Measurements from ENCODE around the gene RAD21L1.

Gene RAD21L1
- total RNA-seq, result 0 reads per million in 4 experiments

DNA sequence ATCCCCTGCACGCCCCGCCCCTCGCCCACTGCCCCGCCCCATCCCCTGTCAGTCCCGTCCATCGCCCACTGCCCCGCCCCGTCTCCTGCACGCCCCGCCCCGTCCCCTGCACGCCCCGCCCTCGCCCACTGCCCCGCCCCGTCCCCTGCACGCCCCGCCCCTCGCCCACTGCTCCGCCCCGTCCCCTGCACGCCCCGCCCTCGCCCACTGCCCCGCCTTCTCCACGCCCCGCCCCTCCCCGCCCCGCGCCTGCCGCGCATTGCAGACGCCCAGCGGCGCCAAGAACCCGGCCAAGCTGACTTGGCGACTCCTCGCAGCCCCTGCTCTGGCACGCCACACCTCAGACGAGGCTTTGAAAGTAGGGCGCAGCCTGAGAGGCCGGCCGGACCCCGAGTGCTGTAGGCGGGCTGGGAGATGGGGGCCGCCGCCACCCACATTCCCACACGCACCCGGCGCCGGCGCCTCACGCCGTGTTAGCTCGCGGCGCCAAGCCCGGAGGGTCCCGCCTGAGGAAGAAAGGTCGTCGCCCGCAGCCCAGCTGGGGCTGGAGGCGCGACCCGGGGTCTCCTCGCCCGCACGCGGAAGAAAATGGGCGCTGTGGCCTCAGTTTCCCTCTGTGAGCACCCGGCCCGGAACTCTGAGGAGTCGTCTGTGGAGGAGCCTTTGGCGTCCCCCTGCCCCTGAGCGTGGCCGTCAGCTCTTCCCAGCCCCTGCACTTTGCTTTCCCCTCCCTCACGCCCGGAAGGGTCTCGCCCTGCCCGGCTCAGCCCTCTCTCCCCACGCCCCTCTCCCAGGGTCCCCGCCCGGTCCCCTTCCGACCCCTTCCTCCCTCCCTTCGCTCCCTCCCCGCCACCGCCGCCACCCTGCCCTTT, at the start of gene RAD21L1:
Gene RAD21L1 (plus strand): TSS at position 262 of the 872 bp plus-strand sequence. CDS start 2,410 bp downstream, outside the sequence.
- peak; percentile 81 for DNase-seq

DNA sequence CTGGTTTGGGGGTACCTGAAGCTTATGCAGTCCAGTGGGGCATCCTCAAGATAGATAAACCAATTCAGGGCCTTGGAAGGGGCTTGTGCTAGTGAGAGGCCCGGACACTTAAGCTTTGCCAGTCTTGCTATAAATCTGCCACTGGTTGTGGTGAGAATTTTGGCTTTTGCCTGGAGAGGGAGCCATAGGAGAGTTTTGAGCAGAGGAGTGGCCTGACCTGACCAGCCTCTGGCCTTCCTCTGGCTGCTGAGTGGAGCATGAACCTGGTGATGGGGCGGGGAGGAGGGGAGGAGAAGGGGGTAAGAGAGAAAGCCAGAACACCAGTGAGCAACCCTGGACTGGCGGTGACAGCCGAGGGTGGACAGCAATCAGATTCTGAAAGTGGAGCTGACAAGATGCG, 48.2 kb upstream of the RAD21L1 start:
- DNase-seq, result no peak

DNA sequence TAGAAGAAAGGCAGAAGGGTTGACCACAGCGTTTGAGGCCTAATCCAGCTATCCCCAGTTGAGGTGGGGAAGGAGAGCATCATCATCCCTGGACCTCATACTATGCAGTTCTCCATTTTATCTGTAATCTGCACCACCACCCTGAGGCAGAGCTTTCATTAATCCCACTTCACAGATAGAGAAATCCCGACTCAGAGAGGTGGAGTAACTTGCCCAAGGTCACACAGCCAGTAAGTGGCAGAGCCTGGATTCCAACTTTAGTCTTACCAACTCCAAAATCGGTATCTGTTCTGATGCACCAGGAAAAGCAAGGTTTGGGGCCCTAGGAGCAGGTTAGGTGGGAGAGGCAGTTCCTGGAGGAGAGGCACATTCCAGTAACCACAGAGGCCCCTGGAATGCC, 47.7 kb upstream of the RAD21L1 start:
- no peak for DNase-seq

DNA sequence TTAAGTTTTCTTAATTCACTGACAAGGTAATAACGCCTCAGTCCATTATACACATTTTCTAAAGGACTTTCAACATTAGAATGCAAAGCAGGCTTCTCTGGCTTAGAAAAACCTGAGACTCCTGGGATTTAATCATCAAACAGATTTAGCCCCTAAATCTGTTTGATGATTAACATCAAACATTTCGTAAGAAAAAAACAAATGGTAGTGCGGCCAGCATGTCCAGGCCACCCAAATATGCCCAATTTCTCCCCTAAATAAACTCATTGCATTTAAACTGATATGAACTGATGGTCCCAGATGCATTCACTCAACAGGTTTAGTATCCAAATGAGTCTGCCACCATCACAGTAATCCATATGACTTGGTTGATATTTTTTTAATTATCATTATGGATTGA, 47.2 kb upstream of the RAD21L1 start:
- no peak for DNase-seq

DNA sequence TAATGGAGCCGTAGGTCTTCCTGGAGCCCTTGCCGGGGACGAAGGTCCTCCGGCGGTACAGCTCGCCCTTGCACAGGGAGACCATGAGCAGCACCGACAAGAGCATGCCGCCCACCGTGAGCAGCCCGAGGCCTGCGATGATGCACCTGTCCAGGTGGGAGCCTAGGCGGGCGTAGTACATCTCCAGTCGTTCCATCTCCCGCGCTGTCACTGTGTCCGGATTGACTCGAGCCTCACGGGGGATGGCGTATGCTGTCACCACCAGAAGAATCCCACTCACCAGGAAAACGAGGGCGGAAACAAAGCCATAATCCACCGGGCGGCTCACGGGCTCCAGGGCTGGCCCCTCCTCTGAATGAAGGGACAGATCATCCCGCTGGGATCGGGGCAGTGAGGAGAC, 44.9 kb upstream of the RAD21L1 start:
- DNase-seq, result no peak

DNA sequence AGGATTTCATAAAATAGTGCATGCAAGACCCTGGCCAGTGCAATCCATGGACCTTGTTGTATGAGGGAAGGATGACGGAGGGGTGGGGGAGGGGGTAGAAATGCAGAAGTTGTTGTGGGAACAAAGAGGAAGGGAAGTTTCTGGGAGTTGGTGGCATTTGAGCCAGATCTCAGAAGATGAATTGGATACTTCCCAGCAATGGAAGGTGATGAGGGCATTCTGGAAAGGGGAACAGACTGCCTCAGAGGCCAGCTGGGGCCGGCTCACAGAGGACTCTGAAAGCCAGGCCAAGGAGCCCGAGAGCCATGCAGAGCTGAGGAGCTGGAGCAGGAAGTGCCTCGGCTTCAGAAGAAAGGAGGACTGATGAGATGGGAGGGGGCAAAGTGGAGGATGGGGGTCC, 43.7 kb upstream of the RAD21L1 start:
- no peak for DNase-seq

DNA sequence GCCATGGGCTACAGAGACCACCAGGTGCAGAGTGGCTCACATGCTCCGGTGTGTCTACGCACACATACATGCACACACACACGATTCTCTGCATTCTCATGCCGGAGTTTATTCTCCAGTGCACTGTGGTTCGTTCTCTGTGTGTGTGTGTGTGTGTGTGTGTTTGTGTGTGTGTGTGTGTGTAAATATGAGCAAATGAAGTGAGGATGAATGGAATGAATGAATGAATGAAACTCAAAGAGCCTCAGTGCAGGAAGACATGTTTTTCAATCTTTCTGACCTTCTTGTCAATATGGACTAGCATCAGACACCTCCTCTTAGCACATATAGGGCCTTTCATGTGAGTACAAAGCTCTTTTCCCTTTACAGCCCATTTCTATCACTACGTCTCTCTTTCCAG, 42.7 kb upstream of the RAD21L1 start:
- DNase-seq, result no peak

DNA sequence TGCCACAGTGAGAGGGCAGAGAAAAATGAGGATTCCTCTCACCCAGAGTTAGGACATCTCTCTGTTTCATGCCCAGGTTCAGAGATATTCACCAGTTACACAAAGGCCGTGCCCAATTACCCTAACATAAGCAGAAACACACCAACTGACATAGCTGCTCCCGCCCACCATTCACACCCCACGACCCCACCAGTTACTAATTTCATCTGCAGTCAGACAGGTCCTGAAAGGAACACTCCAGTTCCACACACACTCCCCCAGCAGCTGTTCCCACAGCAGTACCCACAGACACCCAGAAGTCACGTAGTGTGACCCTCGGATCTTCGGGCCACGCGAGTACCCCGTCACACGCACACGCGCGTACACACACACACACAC, 41.6 kb upstream of the RAD21L1 start:
- no peak for DNase-seq

DNA sequence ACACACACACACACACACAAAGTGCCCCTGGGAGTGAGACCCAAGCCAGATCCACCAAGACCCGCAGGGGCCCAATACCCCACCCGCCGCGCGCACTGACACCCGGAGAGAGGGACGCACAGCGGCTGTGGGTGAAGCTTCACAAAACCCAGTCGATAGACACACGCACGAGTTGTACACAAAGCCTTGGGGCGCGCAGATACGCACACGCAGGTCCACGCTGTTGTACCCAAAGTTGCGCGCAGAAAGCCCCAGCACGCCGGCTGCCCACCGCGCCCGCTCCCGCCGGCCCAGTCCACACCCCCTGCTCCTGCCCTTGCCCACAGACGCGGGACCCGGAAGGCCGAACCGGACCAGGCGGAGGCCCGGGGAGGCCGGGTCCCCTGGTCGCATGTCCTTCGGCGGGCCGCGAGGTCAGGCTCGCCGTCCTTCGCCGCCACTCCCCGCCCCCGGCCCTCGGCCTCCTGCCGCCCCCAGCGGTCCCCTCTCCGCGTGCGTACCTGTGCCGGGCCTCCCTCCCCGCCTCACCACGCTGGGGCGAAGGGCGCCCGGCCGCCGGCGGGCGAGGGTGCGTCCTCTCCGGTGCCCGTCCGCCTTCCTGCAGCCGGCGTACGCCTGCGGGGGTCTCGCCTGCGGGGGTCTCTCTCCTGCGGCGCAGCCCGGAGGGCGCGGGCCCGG, 41.1 kb upstream of the RAD21L1 start, which contains the start of gene TMEM74B:
Gene TMEM74B (minus strand): TSS at position 344 of the 678 bp plus-strand sequence. CDS start 1,180 bp downstream, outside the sequence.
- no peak for DNase-seq

DNA sequence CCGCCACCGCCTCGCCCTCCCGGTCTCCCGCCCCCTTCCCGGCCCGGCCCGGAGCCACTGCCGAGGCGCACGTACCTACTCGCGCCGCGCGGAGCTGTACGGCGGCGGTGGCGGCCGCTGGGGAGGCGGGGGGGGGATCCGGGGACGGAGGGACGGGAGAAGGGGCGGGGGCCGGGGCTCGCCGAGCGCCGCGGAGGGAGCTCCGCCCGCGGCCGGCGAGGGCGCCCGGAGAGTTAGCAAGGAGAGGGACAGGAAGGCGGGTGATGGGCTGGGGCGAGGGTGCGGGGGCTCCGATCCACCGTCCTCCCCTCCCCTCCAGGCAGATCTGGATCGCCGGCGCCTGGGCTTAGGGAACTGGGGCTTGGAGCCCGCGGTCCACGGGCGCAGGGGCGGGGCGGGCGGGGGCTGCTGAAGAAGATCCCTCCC, 40.5 kb upstream of the RAD21L1 start:
- DNase-seq, result no peak

DNA sequence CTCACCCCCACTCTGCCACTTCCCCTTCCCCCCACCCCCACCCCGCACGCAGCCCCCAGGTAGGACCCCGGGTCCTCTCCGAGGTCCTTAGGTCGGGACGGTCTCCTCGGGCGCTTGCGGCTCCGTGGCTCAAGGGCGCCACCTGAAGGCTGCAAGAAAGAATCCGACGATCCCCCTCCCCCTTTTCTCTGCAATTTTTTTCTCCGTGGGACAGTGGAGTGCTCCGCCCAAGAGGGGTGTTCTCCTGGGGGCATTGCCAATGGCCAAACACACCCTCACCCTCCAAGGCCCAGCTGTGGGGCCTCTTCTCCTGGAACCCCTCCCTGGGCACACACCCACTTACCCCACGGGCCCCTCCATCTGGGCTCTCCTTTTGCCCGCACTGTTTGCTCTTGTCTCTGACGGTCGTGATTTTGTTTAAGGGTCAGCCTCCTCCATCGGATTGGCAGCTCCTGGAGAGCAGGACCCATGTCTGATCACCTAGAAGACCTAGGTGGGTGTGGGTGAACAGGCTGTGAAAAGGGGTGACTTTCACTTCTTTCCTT, 40.0 kb upstream of the RAD21L1 start:
- peak; percentile 7 for DNase-seq

DNA sequence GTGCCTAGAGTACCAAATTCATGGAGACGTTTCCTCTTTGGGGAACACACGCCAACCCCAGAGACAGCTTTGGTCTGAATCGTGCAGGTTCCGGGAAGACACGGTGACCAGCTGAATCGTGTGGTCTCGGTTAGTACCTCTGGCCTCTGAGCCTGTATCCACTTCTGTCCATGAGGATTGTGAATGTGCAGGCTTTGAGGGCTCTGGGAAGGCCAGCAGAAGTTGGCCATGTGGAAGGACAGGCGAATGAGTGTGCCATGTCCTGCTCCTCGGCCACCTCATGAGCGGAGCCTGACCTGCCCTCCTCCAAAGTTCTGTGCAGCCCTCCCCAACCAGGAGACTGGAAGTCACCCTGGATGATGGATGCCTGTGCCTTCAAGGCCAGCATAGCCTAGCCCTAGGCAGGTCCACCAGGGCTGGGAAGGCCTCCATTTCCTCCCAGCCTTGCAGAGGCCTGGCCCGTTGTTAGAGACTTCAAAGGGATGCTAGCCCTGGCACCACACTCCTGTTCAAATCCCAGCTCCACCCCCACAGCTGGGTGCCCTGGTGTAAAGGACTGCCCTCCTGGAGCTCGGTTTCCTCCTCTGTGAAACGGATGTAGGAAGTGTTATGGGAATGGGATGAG, 39.4 kb upstream of the RAD21L1 start:
- no peak for DNase-seq

DNA sequence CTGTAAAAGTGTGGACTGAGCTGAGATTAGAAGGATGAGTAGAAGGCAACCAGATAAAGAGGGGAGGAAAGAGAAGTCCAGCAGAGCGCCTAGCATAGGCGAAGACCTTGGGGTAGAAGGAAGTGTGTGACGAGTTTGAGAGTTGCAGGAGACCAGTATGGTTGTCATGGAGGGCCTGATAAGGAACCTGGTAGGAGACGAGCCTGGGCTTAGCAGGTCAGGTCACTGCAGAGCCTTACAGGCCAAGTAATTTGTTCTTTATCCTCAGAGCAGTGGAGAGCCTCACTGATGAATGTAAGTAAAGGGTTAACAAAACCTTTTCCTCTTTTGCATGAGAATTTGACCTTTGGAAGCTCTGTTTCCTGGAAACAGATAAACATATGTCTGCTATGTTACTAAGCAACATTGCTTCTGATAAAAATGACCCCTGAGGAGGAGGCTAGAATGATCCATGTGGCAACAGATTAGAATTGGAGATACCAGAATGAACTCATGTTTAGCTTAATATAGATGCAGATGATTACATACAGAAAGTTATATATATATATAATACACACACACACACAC, 38.2 kb upstream of the RAD21L1 start:
- no peak for DNase-seq

DNA sequence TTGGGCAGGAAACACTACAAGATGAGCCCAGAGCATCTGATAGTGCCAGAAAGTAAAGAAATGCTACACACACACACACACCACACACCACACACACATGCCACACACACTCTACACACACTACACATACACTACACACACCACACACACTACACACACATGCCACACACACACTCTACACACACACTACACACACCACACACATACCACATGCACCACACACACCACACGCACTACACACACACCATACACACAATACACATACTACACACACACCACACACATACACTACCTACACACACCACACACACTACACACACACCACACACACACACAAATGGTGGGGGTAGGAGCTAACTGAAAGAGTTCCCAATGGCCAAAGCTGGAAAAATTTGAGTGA, 37.5 kb upstream of the RAD21L1 start:
- DNase-seq, result no peak

DNA sequence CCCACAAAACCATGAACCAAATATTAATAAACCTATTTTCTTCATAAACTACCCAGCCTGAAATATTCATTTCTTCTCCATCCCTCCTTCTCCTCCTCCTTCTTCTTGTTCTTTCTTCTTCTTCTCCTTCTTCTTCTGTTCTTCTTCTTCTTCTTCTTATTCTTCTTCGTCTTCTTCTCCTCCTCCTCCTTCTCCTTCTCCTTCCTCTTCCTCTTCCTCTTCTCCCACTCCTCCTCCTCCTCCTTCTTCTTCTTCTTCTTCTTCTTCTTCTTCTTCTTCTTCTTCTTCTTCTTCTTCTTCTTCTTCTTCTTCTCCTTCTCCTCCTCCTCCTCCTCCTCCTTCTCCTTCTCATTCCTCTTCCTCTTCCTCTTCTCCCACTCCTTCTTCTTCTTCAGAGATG, 36.0 kb upstream of the RAD21L1 start:
- DNase-seq, result no peak

DNA sequence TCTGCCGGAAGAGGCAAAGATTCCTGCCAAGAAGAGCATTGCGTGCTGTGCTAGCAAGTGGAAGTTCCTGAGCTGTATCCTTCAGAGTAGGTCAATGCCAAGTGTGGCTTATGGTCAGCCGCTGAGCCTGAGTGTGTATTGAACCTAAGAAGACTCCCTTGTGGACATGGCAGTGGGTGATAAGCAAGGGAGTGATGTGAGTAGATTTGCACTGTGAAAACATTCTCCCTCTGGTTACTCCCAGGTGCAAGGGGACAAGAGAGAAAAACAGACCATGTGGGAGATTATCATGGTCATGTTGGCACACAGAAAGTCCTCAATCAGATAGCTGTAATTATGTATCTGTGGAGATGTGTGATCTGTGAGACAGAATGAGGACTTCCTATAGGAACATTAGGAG, 35.0 kb upstream of the RAD21L1 start:
- DNase-seq, result no peak

DNA sequence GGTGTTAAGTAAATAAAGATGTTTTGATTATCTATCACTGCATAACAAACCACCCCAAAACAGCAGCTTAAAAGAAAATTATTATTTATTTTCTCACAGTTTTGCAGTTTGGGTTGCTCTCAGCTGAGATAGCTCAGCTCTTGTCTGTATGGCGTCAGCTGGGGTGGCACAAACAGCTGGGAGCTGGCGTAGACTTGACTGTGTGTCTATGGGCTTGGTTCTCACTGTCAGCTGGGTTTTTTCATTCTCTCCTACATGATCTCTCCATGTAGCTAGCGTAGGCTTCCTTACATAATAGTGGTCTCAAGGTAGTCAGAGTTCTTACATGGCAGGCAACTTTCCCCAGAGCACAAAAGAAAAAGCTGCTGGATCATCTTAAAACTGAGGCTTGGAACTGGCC, 34.5 kb upstream of the RAD21L1 start:
- DNase-seq, result no peak

DNA sequence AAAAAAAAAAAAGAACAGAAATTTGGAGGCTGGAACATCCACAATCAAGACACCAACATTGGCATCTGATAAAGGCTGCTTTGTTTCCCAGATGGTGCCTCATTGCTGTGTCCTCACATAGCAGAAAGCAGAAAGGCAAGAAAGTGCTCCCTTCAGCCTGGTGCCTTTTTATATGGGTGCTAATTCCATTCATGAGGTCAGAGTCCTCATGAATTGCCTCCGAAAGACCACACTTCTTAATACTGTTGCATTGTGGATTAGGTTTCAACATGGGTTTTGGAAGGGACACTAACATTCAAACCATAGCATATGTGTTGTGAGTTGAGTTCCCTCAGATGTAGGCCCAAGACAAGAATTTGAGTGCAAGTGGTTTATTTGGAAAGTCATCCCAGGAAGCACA, 30.6 kb upstream of the RAD21L1 start:
- no peak for DNase-seq

DNA sequence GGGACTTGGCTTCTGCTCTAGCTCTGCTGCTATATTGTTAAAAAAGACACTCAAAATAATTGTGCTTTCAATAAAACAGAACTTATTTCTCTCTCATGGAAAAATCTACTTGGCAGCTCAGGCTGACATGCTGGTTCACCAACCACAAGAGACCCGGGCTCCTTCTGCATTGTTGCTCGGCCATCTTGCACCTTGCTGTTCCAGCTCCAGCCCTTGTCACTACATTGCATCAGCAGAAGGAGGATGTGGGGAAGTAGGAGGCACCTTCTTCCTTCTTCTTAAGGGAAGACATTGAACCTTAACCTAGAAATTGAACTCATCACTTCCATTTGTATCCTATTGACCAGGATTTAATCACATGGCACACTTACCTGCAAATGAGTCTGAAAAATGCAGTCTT, 29.2 kb upstream of the RAD21L1 start:
- no peak for DNase-seq

DNA sequence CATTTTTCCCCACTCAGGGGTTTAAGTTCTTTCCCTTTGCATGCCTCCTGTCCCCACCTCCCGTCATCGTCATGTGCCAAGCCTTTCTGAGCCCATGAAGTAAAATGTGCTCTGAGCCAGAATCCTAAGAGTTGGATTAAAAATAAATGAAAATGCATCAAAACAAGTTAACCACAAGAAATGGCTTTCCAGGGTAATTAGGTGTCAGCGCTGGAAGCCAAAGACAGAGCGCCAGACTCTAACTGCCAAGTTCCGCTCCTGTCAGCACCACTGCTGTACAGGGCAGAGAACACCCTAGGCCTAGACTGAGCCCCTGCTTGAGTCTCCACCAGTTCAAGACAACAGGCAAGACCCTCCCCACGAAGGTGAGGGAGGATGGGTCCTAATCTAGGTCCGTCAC, 28.0 kb upstream of the RAD21L1 start:
- DNase-seq, result no peak

DNA sequence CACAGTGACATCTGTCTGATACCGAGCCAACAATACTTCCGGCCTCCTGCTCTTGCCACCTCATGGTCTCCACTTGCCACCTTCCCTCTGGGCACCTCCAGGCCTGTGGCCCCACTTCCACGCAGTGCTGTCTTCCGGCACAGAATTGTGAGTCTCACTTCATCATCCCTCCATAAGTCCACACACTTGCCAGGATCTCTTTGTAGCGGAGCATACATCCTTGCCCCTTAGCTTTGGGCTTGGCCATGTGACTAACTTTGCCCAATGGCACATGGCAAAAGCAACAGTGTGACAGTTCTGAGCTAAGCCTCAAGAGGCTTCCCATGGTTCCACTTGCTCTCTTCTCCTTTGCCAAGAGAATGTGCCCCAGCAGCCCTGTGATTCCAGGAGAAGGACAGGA, 27.1 kb upstream of the RAD21L1 start:
- no peak for DNase-seq

DNA sequence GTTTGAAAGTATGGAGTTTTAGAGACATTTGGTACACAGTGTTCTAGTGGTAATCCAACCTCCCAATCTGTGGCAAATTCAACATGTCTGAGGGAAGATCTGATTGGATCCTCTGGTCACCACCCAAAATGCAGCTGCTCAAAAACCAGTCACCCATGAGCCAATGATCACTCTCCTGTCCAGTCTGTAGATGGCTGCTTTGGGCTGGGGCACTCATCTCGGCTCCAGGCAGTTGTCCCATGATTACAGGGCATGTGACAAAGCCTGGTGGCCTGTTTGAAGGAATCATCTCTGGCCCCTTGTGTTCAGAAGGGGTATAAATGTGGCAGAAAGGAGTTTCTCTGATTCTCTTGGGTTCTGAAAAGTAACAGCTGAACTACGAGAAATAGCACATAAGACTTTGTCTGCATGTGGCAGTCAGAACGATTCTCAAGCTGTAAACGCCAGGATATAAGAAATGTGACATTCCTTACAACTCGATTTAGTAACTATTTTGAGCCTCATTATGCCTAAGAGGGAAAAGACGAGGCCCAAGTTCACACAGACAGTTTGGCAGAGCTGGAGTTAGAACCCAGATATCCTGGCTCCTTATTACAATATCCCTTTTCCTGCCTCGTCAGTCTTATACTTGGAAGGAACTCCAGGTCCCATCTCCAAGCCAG, 26.5 kb upstream of the RAD21L1 start:
- no peak for DNase-seq

DNA sequence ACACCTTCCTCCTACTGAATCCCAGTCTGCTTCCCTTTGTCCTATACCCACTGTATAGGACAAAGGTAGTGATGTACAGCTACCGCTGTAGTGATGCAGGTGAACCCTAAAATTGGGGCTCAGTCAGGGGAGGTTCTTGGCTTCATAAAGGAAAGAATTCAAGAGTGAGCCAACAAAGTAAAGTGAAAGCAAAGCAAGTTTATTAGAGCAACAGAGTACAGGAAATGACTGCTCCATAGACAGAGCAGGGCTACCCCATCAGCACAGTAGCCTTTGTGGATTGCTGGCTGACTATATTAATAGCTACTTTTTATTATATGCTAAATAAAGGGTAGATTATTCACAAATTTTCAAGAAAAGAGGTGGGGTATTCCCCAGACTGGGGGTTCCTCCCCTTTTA, 25.9 kb upstream of the RAD21L1 start:
- no peak for DNase-seq
